Immature natural killer cell (primary cell): ENCODE measurements around the gene CMSS1. TPM values are rescaled to one million over a fixed set of nuclear protein-coding genes. Genes with fewer than 3 reads are reported as not detected.

Experiments used
- DNase-seq, 3 donors: peaks; one replicate each; pipeline ENCODE4 v3.0.0; 2022; ENCODE audit warnings: mixed read lengths in 1 of 3
- H3K27ac Mint-ChIP-seq, 6 donors: one replicate each; pipeline ENCODE4 v1.8.0; 2020; ENCODE audit warnings: mixed read lengths in 6 of 6, mild to moderate bottlenecking in 5 of 6, inconsistent platforms in 4 of 6, moderate library complexity in 3 of 6
- H3K27me3 Mint-ChIP-seq, 3 donors: one replicate each; pipeline ENCODE4 v1.8.0; 2020 to 2021; ENCODE audit warnings: low read depth in 3 of 3, mild to moderate bottlenecking in 3 of 3, mixed read lengths in 3 of 3, moderate library complexity in 3 of 3, inconsistent platforms in 1 of 3
- H3K36me3 Mint-ChIP-seq, 3 donors: one replicate each; pipeline ENCODE4 v1.8.0; 2020; ENCODE audit warnings: mixed read lengths in 3 of 3, inconsistent platforms in 2 of 3, mild to moderate bottlenecking in 2 of 3
- H3K4me1 Mint-ChIP-seq, 2 donors: one replicate each; pipeline ENCODE4 v1.8.0; 2020; ENCODE audit warnings: inconsistent platforms in 2 of 2, mild to moderate bottlenecking in 2 of 2, mixed read lengths in 2 of 2, moderate library complexity in 1 of 2
- H3K4me3 Mint-ChIP-seq, 5 donors: one replicate each; pipeline ENCODE4 v1.8.0; 2020; ENCODE audit warnings: mild to moderate bottlenecking in 5 of 5, mixed read lengths in 5 of 5, inconsistent platforms in 3 of 5, moderate library complexity in 3 of 5
- H3K9me3 Mint-ChIP-seq, 6 donors: one replicate each; pipeline ENCODE4 v1.8.0; 2020; ENCODE audit warnings: mild to moderate bottlenecking in 6 of 6, mixed read lengths in 6 of 6, inconsistent platforms in 4 of 6, moderate library complexity in 3 of 6
- polyA plus RNA-seq, 3 donors: library from polyadenylated mRNA; unstranded; fragments of 300-500 nt; fragmentation: Illumina TruSeq; gene quantifications; one replicate each; pipeline ENCODE4 v1.2.3, GENCODE V29; 2021

The CMSS1 gene
- polyA plus RNA-seq, 3 donors from 2014 or later, result 12.1 to 13.4 (median 12.8) TPM

GRCh38 chr3:100018806-100019205, 201.1 kb downstream of the CMSS1 start:
- no peak overlapping the region for H3K27ac Mint-ChIP-seq
- H3K4me3 Mint-ChIP-seq, result no peak overlapping the region
- H3K9me3 Mint-ChIP-seq, result no peaks in the 10 kb centered on the region
- H3K27me3 Mint-ChIP-seq, result no peaks in the 10 kb centered on the region
- peaks cover 0 to 4% (median 0%) of the 10 kb centered on the region in 3 donors for H3K36me3 Mint-ChIP-seq
- no peak for DNase-seq
- no peaks in the 10 kb centered on the region for H3K4me1 Mint-ChIP-seq

DNA sequence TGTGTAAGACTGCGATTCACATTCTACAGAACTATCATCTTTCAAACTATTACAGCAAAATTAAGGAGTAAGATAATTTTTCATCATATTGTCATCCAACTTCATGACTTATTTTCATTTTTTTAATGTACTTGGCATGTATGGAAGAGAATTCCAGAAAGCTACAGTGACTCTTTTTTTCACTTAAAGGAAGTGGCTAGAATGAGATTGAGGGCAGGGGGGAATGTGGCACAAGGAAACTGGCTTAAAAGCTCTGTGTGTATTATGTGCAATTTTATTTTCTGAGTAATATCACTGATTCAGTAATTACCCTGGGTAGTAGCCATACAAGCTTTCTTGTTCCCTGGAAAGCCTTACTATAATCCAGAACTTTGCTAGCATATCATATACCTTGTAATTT, 202.1 kb downstream of the CMSS1 start:
- Mint-ChIP-seq H3K27ac (peak overlapping the region in 1 of 6 donors; percentile 32), H3K4me3 (no peak overlapping the region), H3K27me3 (no peaks in the 10 kb centered on the region), H3K4me1 (no peaks in the 10 kb centered on the region), H3K9me3 (no peaks in the 10 kb centered on the region), H3K36me3 (peaks cover 0 to 4% (median 0%) of the 10 kb centered on the region in 3 donors)
- DNase-seq, result no peak

GRCh38 chr3:100020876-100021644, 203.4 kb downstream of the CMSS1 start:
- Mint-ChIP-seq H3K27me3 (no peaks in the 10 kb centered on the region), H3K4me1 (no peaks in the 10 kb centered on the region), H3K36me3 (no peaks in the 10 kb centered on the region), H3K4me3 (no peak overlapping the region), H3K27ac (no peak overlapping the region), H3K9me3 (no peaks in the 10 kb centered on the region)
- DNase-seq, result no peak

GRCh38 chr3:100022506-100022905, 204.8 kb downstream of the CMSS1 start:
- no peak overlapping the region for H3K27ac Mint-ChIP-seq
- no peak overlapping the region for H3K4me3 Mint-ChIP-seq
- no peaks in the 10 kb centered on the region for H3K4me1 Mint-ChIP-seq
- no peaks in the 10 kb centered on the region for H3K27me3 Mint-ChIP-seq
- H3K36me3 Mint-ChIP-seq, result no peaks in the 10 kb centered on the region
- DNase-seq, result no peak
- no peaks in the 10 kb centered on the region for H3K9me3 Mint-ChIP-seq

GRCh38 chr3:100023150-100023549, 205.5 kb downstream of the CMSS1 start:
- no peak overlapping the region for H3K4me3 Mint-ChIP-seq
- H3K36me3 Mint-ChIP-seq, result no peaks in the 10 kb centered on the region
- no peak for DNase-seq
- no peak overlapping the region for H3K27ac Mint-ChIP-seq
- no peaks in the 10 kb centered on the region for H3K9me3 Mint-ChIP-seq
- no peaks in the 10 kb centered on the region for H3K27me3 Mint-ChIP-seq
- no peaks in the 10 kb centered on the region for H3K4me1 Mint-ChIP-seq

GRCh38 chr3:100023595-100023994, 205.9 kb downstream of the CMSS1 start:
- Mint-ChIP-seq H3K9me3 (no peaks in the 10 kb centered on the region), H3K4me1 (no peaks in the 10 kb centered on the region), H3K36me3 (no peaks in the 10 kb centered on the region), H3K27ac (no peak overlapping the region), H3K27me3 (no peaks in the 10 kb centered on the region), H3K4me3 (no peak overlapping the region)
- DNase-seq, result no peak

DNA sequence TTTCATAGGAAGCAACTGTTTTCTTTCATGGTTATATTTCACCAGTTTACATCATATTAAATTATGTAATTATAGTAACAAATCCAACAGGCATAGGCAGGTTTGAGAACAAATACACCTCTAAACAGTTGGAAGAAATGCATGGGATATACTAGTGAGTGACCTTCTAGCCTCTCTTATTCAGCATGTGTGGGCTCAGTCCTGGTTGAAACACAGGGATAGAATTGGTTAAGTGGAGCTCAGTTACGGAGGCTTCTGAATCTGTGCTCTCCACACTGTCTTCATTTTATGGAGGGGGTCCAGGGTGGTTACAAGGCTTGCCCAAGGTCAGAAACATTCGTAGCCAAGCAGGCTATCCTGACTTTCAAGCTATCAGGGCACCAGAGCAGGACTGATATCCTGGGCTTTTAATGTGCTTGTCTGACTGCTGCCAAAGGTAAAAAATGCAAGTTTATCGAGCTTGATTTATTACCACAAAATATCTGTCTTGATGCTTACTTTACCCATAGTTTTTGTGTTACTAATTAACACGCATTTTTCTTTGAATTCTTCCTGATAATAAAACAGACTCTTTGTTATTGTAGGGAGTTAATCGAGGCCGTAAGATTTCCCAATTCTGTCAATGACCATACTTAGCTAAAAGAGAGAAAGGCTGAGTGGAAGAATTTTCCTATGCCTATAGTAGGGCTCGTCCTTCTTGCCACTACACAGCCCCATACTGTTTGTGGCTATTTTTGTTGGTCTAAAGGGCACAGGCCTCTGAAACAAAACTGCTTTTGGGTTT, 207.1 kb downstream of the CMSS1 start:
- Mint-ChIP-seq H3K27me3 (no peaks in the 10 kb centered on the region), H3K27ac (no peak overlapping the region), H3K4me1 (no peaks in the 10 kb centered on the region), H3K36me3 (no peaks in the 10 kb centered on the region), H3K9me3 (no peaks in the 10 kb centered on the region), H3K4me3 (no peak overlapping the region)
- no peak for DNase-seq

- Mint-ChIP-seq H3K9me3 (no peaks in the 10 kb centered on the region), H3K27me3 (no peaks in the 10 kb centered on the region), H3K4me1 (no peaks in the 10 kb centered on the region), H3K27ac (no peak overlapping the region), H3K36me3 (no peaks in the 10 kb centered on the region), H3K4me3 (no peak overlapping the region)
- DNase-seq, result no peak
Measured at GRCh38 chr3:100027321-100027720, 209.7 kb downstream of the CMSS1 start.

DNA sequence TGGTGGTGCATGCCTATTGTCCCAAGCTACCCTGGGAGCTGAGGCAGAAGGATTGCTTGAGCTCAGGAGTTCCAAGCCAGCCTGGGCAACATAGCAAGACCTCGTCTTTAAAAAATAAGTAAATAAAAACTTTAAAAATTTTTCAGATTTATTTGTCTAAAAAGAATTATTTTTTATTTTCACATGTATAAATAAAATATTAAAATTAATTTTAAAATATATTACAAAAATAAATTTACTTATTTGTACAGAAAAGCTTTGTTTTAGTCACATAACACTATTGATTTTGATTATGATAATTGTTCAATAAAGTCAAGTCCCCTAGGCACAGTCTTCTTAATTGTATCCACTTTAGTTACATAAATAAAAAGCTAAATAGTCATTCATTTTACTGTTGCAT, 211.4 kb downstream of the CMSS1 start:
- H3K27ac Mint-ChIP-seq, result no peak overlapping the region
- no peaks in the 10 kb centered on the region for H3K9me3 Mint-ChIP-seq
- no peak overlapping the region for H3K4me3 Mint-ChIP-seq
- H3K36me3 Mint-ChIP-seq, result no peaks in the 10 kb centered on the region
- no peak for DNase-seq
- no peaks in the 10 kb centered on the region for H3K27me3 Mint-ChIP-seq
- H3K4me1 Mint-ChIP-seq, result no peaks in the 10 kb centered on the region

DNA sequence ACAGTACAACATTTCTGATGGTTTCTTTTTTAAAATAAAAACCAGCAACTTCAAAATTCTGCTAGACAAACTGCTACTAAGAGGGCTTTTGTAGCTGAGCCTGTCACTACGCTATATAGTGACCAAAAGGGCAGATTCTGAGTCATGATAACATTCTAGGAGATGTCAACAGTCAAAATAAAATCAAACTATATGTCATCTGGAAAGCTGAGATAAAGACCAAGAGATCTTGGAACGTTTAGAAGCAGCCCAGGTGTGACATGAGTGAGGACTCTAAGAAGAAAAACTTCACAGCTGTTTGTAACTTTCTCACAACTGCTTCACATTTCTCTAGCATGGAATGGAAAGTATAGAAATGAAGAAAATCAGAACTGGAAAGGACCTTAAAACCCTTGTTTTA, 212.0 kb downstream of the CMSS1 start:
- no peak for DNase-seq

DNA sequence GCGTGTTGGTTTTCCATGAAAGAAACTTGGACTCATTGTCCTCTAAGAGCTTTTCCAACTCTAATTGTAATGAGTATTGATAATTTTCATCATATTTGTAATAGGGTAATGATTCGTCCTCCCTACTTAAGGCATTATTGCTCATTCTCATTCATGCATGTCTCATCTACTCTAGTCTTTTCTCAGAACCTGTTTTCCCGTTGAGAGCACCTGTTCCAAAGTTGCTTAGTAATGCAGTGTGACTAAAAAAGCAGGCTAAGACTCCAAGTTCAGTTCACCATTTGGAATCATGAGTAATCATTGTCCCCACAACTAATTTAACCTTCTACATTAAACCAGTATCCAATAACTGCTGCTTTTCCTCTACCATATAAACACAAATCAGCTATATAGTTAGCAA, 212.7 kb downstream of the CMSS1 start:
- Mint-ChIP-seq H3K36me3 (no peaks in the 10 kb centered on the region), H3K27me3 (no peaks in the 10 kb centered on the region), H3K4me3 (no peak overlapping the region), H3K4me1 (no peaks in the 10 kb centered on the region), H3K27ac (no peak overlapping the region), H3K9me3 (no peaks in the 10 kb centered on the region)
- DNase-seq, result no peak

More for the DNA sequence above, 212.0 kb downstream of the CMSS1 start:
- Mint-ChIP-seq H3K9me3 (no peaks in the 10 kb centered on the region), H3K4me1 (no peaks in the 10 kb centered on the region), H3K27me3 (no peaks in the 10 kb centered on the region), H3K27ac (no peak overlapping the region), H3K36me3 (no peaks in the 10 kb centered on the region), H3K4me3 (no peak overlapping the region)

- no peaks in the 10 kb centered on the region for H3K4me1 Mint-ChIP-seq
Measured at GRCh38 chr3:100030914-100031425, 213.3 kb downstream of the CMSS1 start.

GRCh38 chr3:100032243-100032642, 214.6 kb downstream of the CMSS1 start:
- Mint-ChIP-seq H3K36me3 (no peaks in the 10 kb centered on the region), H3K27ac (no peak overlapping the region), H3K27me3 (no peaks in the 10 kb centered on the region), H3K4me1 (no peaks in the 10 kb centered on the region), H3K4me3 (no peak overlapping the region), H3K9me3 (no peaks in the 10 kb centered on the region)
- no peak for DNase-seq

More at GRCh38 chr3:100030914-100031425, 213.3 kb downstream of the CMSS1 start:
- DNase-seq, result no peak
- no peaks in the 10 kb centered on the region for H3K9me3 Mint-ChIP-seq
- no peak overlapping the region for H3K4me3 Mint-ChIP-seq
- H3K27me3 Mint-ChIP-seq, result no peaks in the 10 kb centered on the region
- H3K27ac Mint-ChIP-seq, result no peak overlapping the region
- no peaks in the 10 kb centered on the region for H3K36me3 Mint-ChIP-seq

DNA sequence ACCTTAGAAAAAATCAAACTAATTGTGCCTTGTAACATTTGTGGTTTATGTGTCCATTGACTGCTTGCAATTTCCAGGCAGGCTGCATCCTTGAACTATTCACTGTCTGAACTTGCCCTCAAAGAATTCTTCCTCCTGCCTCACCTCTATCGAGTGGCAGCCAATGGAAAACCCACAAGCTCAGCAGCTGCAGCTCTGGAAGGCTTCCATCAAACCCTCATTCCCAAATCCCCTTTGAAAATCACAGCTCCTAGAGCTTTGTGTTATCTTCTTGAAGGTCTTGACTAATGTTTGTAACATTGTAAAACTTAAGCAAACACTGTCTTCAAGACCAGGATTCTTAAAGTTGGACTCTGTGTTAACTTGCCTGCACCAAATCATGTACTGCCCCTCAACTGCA, 215.5 kb downstream of the CMSS1 start:
- no peaks in the 10 kb centered on the region for H3K4me1 Mint-ChIP-seq
- no peaks in the 10 kb centered on the region for H3K27me3 Mint-ChIP-seq
- H3K36me3 Mint-ChIP-seq, result no peaks in the 10 kb centered on the region

More for the DNA sequence above, 215.5 kb downstream of the CMSS1 start:
- no peak overlapping the region for H3K27ac Mint-ChIP-seq
- H3K4me3 Mint-ChIP-seq, result no peak overlapping the region
- H3K9me3 Mint-ChIP-seq, result no peaks in the 10 kb centered on the region
- no peak for DNase-seq
